PC-9 (cell line): ENCODE measurements around the gene ARID5A. TPM values are rescaled to one million over a fixed set of nuclear protein-coding genes. Genes with fewer than 3 reads are reported as not detected.

Experiments
- BruUV-seq: library from RNA; stranded (reverse); fragments of 400-500 nt; replicated peaks from 2 replicates; lab custom pipeline; 2021; lab: Mats Ljungman, UMichigan
- CTCF ChIA-PET: fragments of 300-600 bp; sonication (Branson Sonifier 250); formaldehyde crosslinking; loops from one replicate; lab custom pipeline; 2022; ENCODE audit warnings: antibody characterized with exemption; lab: Charles Lee
- POLR2A ChIA-PET: fragments of 300-600 bp; sonication (Branson Sonifier 250); formaldehyde crosslinking; loops from one replicate; lab custom pipeline; 2022; ENCODE audit warnings: antibody characterized with exemption; ENCODE audit not compliant: unreplicated experiment; lab: Charles Lee
- DNase-seq, 2 experiments: peaks; one replicate each; pipeline versions ENCODE4 v3.0.0 to v3.0.0-alpha.2; 2015 to 2022; ENCODE audit warnings: mixed read lengths in 1 of 2
- H2AFZ ChIP-seq: fragments of 200-600 bp; sonication (generic); 2 replicates; pipeline ENCODE4 v1.8.1; 2017; ENCODE audit warnings: antibody characterized with exemption
- H3F3A ChIP-seq: fragments of 200-600 bp; sonication (generic); 2 replicates; pipeline ENCODE4 v1.8.1; 2017; ENCODE audit warnings: antibody characterized with exemption, mild to moderate bottlenecking, low read depth; ENCODE audit not compliant: insufficient read depth
- H3K27ac ChIP-seq: fragments of 200-600 bp; sonication (generic); 2 replicates; pipeline ENCODE4 v1.6.1; 2016; ENCODE audit warnings: mixed run types
- H3K27me3 ChIP-seq: fragments of 200-600 bp; sonication (generic); 2 replicates; pipeline ENCODE4 v1.6.1; 2016; ENCODE audit warnings: low read depth, mixed run types; ENCODE audit not compliant: insufficient read depth
- H3K36me3 ChIP-seq: fragments of 200-600 bp; sonication (generic); 2 replicates; pipeline ENCODE4 v1.6.1; 2016; ENCODE audit warnings: low read depth, mixed run types
- H3K4me1 ChIP-seq: fragments of 200-600 bp; sonication (generic); replicated peaks from 2 replicates; pipeline ENCODE4 v1.6.1; 2016; ENCODE audit warnings: mixed run types; ENCODE audit not compliant: insufficient read depth
- H3K4me2 ChIP-seq: fragments of 200-600 bp; sonication (generic); 2 replicates; pipeline ENCODE4 v1.6.1; 2017; ENCODE audit warnings: mixed run types
- H3K4me3 ChIP-seq: fragments of 200-600 bp; sonication (generic); 2 replicates; pipeline ENCODE4 v1.6.1; 2016; ENCODE audit warnings: mixed run types
- H3K79me2 ChIP-seq: fragments of 200-600 bp; sonication (generic); 2 replicates; pipeline ENCODE4 v1.6.1; 2017; ENCODE audit warnings: low read depth, mixed run types
- H3K9me2 ChIP-seq: fragments of 200-600 bp; sonication (generic); 2 replicates; pipeline ENCODE4 v1.8.1; 2017; ENCODE audit warnings: mild to moderate bottlenecking; ENCODE audit not compliant: insufficient read depth
- H3K9me3 ChIP-seq: fragments of 200-600 bp; sonication (generic); 2 replicates; pipeline ENCODE4 v1.8.1; 2016; ENCODE audit warnings: low read depth; ENCODE audit not compliant: insufficient read depth
- H4K20me1 ChIP-seq: fragments of 200-600 bp; sonication (generic); 2 replicates; pipeline ENCODE4 v1.8.1; 2017; ENCODE audit not compliant: insufficient read depth
- EZH2 ChIP-seq: fragments of 200-600 bp; sonication (generic); IDR thresholded peaks from 2 replicates; pipeline ENCODE4 v1.8.0; 2017; ENCODE audit warnings: antibody characterized with exemption, low read depth
- intact Hi-C: fragments of 100-400 bp; cut with micrococcal nuclease; formaldehyde crosslinking; loops from one replicate; pipeline ENCODE4 v1.10.0; 2022; ENCODE audit not compliant: unreplicated experiment
- total RNA-seq: library from RNA; stranded (reverse); gene quantifications from 2 replicates; pipeline ENCODE4 v1.2.3, GENCODE V29; 2021
- TF ChIP-seq, protein P1 (sequence below): fragments of 200-600 bp; sonication (generic); conservative IDR thresholded peaks from 2 replicates; pipeline ENCODE4 v1.6.1; 2017; ENCODE audit warnings: mixed run types, antibody characterized with exemption, mild to moderate bottlenecking, moderate library complexity

ARID5A gene
- total RNA-seq, 1 experiment from 2014 or later = 6.0 TPM

- TF ChIP-seq EZH2 = no peak
- TF ChIP-seq, protein P1, sequence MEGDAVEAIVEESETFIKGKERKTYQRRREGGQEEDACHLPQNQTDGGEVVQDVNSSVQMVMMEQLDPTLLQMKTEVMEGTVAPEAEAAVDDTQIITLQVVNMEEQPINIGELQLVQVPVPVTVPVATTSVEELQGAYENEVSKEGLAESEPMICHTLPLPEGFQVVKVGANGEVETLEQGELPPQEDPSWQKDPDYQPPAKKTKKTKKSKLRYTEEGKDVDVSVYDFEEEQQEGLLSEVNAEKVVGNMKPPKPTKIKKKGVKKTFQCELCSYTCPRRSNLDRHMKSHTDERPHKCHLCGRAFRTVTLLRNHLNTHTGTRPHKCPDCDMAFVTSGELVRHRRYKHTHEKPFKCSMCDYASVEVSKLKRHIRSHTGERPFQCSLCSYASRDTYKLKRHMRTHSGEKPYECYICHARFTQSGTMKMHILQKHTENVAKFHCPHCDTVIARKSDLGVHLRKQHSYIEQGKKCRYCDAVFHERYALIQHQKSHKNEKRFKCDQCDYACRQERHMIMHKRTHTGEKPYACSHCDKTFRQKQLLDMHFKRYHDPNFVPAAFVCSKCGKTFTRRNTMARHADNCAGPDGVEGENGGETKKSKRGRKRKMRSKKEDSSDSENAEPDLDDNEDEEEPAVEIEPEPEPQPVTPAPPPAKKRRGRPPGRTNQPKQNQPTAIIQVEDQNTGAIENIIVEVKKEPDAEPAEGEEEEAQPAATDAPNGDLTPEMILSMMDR = no peak
- no peaks in the 10 kb centered on the region for H3K9me3 ChIP-seq
- intact Hi-C loops = loop anchor here (10.0 kb wide), 1 partner anchor 297 kb away; the partner anchor contains the start of gene STARD7
- ChIA-PET POLR2A (interaction anchor here (0.5 kb wide), 1 partner anchor 9 kb away, joined by 3 read pairs; no protein-coding TSS in a partner anchor), CTCF (no interaction called here)
- no TSS peak for BruUV-seq
- H3F3A ChIP-seq = peaks cover 23% of the 10 kb centered on the region
- H3K4me2 ChIP-seq = peak overlapping the region; percentile 41
- no peak overlapping the region for H2AFZ ChIP-seq
- no peak overlapping the region for H3K4me3 ChIP-seq
- H3K27me3 ChIP-seq = no peaks in the 10 kb centered on the region
- H3K27ac ChIP-seq = no peak overlapping the region
- no peaks in the 10 kb centered on the region for H3K36me3 ChIP-seq
- peaks cover 57% of the 10 kb centered on the region for H3K4me1 ChIP-seq
- no peak for DNase-seq
- no peaks in the 10 kb centered on the region for H3K79me2 ChIP-seq
- no peaks in the 10 kb centered on the region for H3K9me2 ChIP-seq
- no peaks in the 10 kb centered on the region for H4K20me1 ChIP-seq
These were observed 34.4 kb upstream of the ARID5A start for GRCh38 chr2:96501886-96502810.

- H3K27ac ChIP-seq = no peak overlapping the region
- no peaks in the 10 kb centered on the region for H3K79me2 ChIP-seq
- POLR2A ChIA-PET = interaction anchor here (0.5 to 0.6 kb wide), 3 partner anchors 10 to 81 kb away, joined by 3 to 13 read pairs (median 4); no protein-coding TSS in a partner anchor
- H3K4me1 ChIP-seq = peaks cover 64% of the 10 kb centered on the region
- no TSS peak for BruUV-seq
- H3K4me3 ChIP-seq = no peak overlapping the region
- peak; percentile 40 to 56 for DNase-seq
- intact Hi-C loops = loop anchor here (10.0 kb wide), 1 partner anchor 298 kb away; the partner anchor contains the start of gene STARD7
- H3K9me2 ChIP-seq = no peaks in the 10 kb centered on the region
- CTCF ChIA-PET = interaction anchor here (0.6 kb wide), 1 partner anchor 114 kb away, joined by 6 read pairs; no protein-coding TSS in a partner anchor
- H2AFZ ChIP-seq = no peak overlapping the region
- H3K9me3 ChIP-seq = no peaks in the 10 kb centered on the region
- H3K4me2 ChIP-seq = peak overlapping the region; percentile 41
- TF ChIP-seq EZH2 = no peak
- TF ChIP-seq, protein P1 = no peak
- peaks cover 30% of the 10 kb centered on the region for H3F3A ChIP-seq
- H3K36me3 ChIP-seq = no peaks in the 10 kb centered on the region
- no peaks in the 10 kb centered on the region for H4K20me1 ChIP-seq
- H3K27me3 ChIP-seq = no peaks in the 10 kb centered on the region
These were observed 33.5 kb upstream of the ARID5A start for GRCh38 chr2:96502891-96503636.

DNA sequence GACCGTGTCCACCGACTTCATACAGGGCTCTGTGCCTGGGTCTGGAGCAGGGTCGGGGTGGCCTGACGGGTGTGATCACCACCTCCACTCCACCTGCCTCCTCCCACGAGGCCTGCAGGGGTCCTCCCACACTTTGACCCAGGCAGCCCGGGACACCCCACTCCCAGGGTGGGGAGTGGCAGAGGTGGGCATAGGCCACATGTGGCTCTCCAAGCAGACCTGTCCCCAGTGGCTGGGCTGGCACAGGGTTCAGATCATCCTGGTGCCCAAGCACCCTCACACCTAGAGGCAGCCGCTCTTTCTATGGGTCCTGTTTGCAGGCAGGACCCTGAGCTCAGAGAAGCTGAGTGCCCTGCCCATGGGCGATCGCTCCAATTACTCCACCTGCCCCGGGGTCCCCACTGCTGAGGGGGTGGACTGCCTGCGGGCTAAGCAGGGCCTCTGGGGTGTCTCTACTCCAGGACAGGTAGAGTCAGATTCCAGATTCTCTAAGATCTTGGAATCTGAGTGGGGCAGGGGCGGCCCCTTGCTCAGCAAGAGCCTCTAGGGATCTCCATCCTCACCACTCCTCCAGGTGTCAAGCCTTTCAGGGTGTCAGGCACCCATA, 32.8 kb upstream of the ARID5A start:
- H2AFZ ChIP-seq = no peak overlapping the region
- DNase-seq = no peak
- no peaks in the 10 kb centered on the region for H3K79me2 ChIP-seq
- no peaks in the 10 kb centered on the region for H3K9me2 ChIP-seq
- BruUV-seq = no TSS peak
- intact Hi-C loops = loop anchor here (10.0 kb wide), 1 partner anchor 299 kb away; the partner anchor contains the start of gene STARD7
- H3K9me3 ChIP-seq = no peaks in the 10 kb centered on the region
- no peaks in the 10 kb centered on the region for H4K20me1 ChIP-seq
- TF ChIP-seq EZH2 = no peak
- TF ChIP-seq, protein P1 = no peak
- peak overlapping the region; percentile 41 for H3K4me2 ChIP-seq
- ChIA-PET CTCF (interaction anchor here (0.6 kb wide), 1 partner anchor 114 kb away, joined by 6 read pairs; no protein-coding TSS in a partner anchor), POLR2A (interaction anchor here (0.6 kb wide), 1 partner anchor 11 kb away, joined by 3 read pairs; no protein-coding TSS in a partner anchor)
- no peaks in the 10 kb centered on the region for H3K27me3 ChIP-seq
- no peak overlapping the region for H3K4me3 ChIP-seq
- peaks cover 65% of the 10 kb centered on the region for H3K4me1 ChIP-seq
- peaks cover 30% of the 10 kb centered on the region for H3F3A ChIP-seq
- no peak overlapping the region for H3K27ac ChIP-seq
- no peaks in the 10 kb centered on the region for H3K36me3 ChIP-seq
